AG09309 (cell line): Measurements from ENCODE around the gene TDRD6.

Experiments
- DNase-seq: peaks from one replicate; pipeline ENCODE4 v3.0.0-alpha.2; 2010; ENCODE audit warnings: low read depth
- H3K4me3 ChIP-seq: 2 replicates; pipeline ENCODE4 v1.5.1; 2011; ENCODE audit warnings: mild to moderate bottlenecking, low read depth, low read length, moderate library complexity; ENCODE audit not compliant: control insufficient read depth
- CTCF ChIP-seq: IDR thresholded peaks from 2 replicates; pipeline ENCODE4 v1.5.1; 2011; ENCODE audit warnings: mild to moderate bottlenecking, low read depth, low read length, inconsistent platforms; ENCODE audit not compliant: insufficient read depth, control insufficient read depth; ENCODE audit errors: missing control alignments

TDRD6 gene

GRCh38 chr6:46720401-46720800 is 32.7 kb downstream of the TDRD6 start:
- no peak for TF ChIP-seq CTCF
- H3K4me3 ChIP-seq: no peak overlapping the region

DNA sequence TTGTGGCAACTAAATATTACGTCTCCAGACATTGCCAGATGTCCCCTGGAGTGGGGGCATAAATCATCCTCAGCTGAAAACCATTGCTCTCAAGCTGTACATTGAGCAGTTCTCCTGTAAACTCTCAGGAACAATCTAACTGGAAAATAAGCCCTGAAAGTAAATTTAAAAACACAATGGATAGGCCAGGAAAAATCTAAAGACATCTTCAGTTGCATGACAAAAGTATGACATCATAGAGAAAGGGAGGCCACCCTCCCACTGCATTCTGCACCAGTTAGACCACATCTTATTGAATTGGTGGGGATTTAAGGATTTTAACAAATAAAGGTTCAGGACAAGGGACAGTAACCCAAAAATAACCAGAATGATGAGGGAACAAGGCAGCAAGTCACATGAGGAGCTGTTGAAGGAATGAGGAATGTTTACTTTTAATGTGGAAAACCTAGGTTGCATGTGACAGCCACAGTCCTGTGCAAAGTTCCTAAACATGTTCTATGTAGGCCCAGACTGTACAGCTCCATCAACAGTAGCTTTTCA is 42.2 kb downstream of the TDRD6 start:
- TF ChIP-seq CTCF: no peak
- no peak overlapping the region for H3K4me3 ChIP-seq
- DNase-seq: no peak

More at GRCh38 chr6:46720401-46720800, 32.7 kb downstream of the TDRD6 start:
- no peak for DNase-seq

- H3K4me3 ChIP-seq: no peak overlapping the region
- TF ChIP-seq CTCF: no peak
- DNase-seq: no peak
These were observed 43.3 kb downstream of the TDRD6 start for GRCh38 chr6:46730921-46731461.

DNA sequence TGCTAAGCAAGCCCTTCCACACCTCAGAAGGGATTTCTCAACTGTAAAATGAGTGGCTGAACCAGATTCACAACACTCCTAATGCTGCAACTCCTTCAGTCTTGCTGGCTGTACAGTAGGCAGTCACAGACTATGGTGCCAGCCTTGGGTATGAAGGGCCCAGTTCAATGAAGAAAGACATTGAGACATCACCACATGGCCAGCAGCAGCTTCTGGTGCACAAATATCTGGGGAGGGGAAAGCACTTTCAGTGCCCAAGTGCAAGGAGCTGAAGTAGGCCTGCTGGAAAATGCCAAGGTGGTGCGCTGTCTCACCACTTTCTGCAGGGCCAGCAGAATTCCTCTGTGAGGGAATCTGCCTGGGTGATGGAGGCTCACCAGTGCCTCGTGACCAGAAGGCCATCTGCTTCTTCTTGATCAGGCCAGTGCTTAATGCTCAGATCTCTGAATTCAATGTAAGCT is 45.7 kb downstream of the TDRD6 start:
- no peak overlapping the region for H3K4me3 ChIP-seq
- DNase-seq: no peak
- TF ChIP-seq CTCF: no peak

DNA sequence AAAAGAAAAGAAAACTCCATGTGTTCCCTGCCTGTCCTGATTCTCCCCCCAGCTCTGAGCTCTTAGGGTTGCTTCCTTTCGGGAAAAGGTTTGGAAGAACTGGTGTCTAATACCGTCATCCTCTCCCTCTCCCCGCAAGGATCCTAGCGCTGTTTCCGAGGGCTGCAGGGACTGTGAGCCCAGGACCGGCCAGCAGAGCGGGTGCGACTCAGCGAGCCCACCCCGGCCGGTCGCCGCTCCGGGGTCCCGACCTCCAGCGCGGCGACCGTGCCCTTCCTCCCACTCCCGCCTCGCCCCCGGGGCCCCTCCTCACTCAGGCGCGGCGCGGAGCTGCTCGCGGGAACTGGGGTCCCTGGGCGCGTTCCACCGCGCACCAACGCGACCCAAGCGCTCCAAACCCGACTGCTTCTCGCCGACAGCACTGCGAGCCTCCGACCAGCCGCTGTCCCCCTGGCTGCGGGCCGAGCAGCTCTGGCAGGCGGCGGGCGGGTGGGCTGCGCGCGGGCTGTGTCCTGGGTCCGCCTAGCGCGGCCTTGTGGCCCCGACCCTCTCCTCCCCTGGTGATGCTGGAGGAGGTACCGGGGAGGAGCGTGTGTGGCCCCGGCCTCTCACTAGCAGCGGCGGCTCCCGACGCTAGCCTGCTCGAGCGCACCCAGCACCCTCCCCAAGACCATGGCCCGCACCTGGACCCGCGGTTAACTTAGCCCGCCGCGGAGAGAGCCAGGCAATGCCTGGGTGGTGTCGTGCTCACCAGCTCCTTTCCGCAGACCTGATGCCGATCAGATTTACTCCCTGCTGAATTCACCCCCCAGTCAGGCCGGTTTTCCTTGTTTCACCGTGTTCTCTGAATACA is 47.4 kb downstream of the TDRD6 start, which contains the start of gene PLA2G7:
Gene PLA2G7, minus strand, starts transcription at position 509 of the 853 bp plus-strand sequence. CDS start 12,484 bp downstream, outside the sequence.
- DNase-seq: no peak
- no peak for TF ChIP-seq CTCF
- H3K4me3 ChIP-seq: peak within 1 kb of the TSS; percentile 14

GRCh38 chr6:46735720-46736031 is 48.0 kb downstream of the TDRD6 start:
- no peak for TF ChIP-seq CTCF
- no peak for DNase-seq
- no peak overlapping the region for H3K4me3 ChIP-seq
